RWPE2 (cell line): ENCODE data around the gene FBXW10B.
"Not testable (repeated sequence)": the region's sequence is repeated elsewhere in the genome, so short reads cannot be mapped to it uniquely, and the experiment has no call there.

ENCODE experiments used
- ATAC-seq: fragments of 200-7000 bp; cut with Tn5 transposase; 3 replicates; pipeline ENCODE4 v1.9.1; 2021; ENCODE audit warnings: low read depth
- DNase-seq: peaks from one replicate; pipeline ENCODE4 v3.0.0-alpha.2; 2020; ENCODE audit warnings: low spot score
- H3K27ac ChIP-seq: fragments of 450-650 bp; 2 replicates; pipeline ENCODE4 v1.5.1; 2017; ENCODE audit warnings: mild to moderate bottlenecking; ENCODE audit not compliant: poor library complexity, severe bottlenecking
- H3K27me3 ChIP-seq: fragments of 250-450 bp; sonication (Bioruptor Pico); 2 replicates; pipeline ENCODE4 v1.5.1; 2021; ENCODE audit warnings: mild to moderate bottlenecking, moderate library complexity; ENCODE audit not compliant: insufficient read depth, poor library complexity, severe bottlenecking
- H3K36me3 ChIP-seq: fragments of 250-450 bp; sonication (Bioruptor Pico); 2 replicates; pipeline ENCODE4 v1.5.1; 2020; ENCODE audit warnings: low read depth, mild to moderate bottlenecking, moderate library complexity
- H3K4me1 ChIP-seq: fragments of 250-450 bp; sonication (Bioruptor Pico); 2 replicates; pipeline ENCODE4 v1.5.1; 2021; ENCODE audit warnings: mild to moderate bottlenecking, moderate library complexity; ENCODE audit not compliant: insufficient read depth, poor library complexity, severe bottlenecking
- H3K4me3 ChIP-seq: fragments of 250-450 bp; sonication (Bioruptor Pico); 2 replicates; pipeline ENCODE4 v1.5.1; 2021; ENCODE audit warnings: mild to moderate bottlenecking, moderate library complexity; ENCODE audit not compliant: severe bottlenecking
- H3K9me3 ChIP-seq: fragments of 250-450 bp; sonication (Bioruptor Pico); 2 replicates; pipeline ENCODE4 v1.5.1; 2021; ENCODE audit warnings: mild to moderate bottlenecking, moderate library complexity; ENCODE audit not compliant: severe bottlenecking

Gene FBXW10B

GRCh38 chr17:15592960-15593359, 26.5 kb downstream of the FBXW10B start:
- H3K27me3 ChIP-seq, H3K9me3 ChIP-seq, ATAC-seq, H3K36me3 ChIP-seq, H3K4me3 ChIP-seq, H3K4me1 ChIP-seq, DNase-seq, H3K27ac ChIP-seq: not testable (repeated sequence)

- H3K4me1 ChIP-seq, DNase-seq, H3K4me3 ChIP-seq, H3K9me3 ChIP-seq, ATAC-seq, H3K27me3 ChIP-seq, H3K36me3 ChIP-seq, H3K27ac ChIP-seq: not testable (repeated sequence)
Observed at GRCh38 chr17:15591986-15592385, 27.5 kb downstream of the FBXW10B start.

GRCh38 chr17:15590844-15591243, 28.7 kb downstream of the FBXW10B start:
- not testable (repeated sequence) for H3K9me3 ChIP-seq, H3K4me1 ChIP-seq, H3K27me3 ChIP-seq, H3K27ac ChIP-seq, DNase-seq, H3K4me3 ChIP-seq, ATAC-seq, H3K36me3 ChIP-seq

GRCh38 chr17:15589544-15590536, 29.7 kb downstream of the FBXW10B start:
- H3K9me3 ChIP-seq, ATAC-seq, H3K36me3 ChIP-seq, H3K27me3 ChIP-seq, DNase-seq, H3K4me3 ChIP-seq, H3K4me1 ChIP-seq, H3K27ac ChIP-seq: not testable (repeated sequence)

- not testable (repeated sequence) for H3K36me3 ChIP-seq, H3K27me3 ChIP-seq, H3K27ac ChIP-seq, DNase-seq, H3K9me3 ChIP-seq, H3K4me3 ChIP-seq, H3K4me1 ChIP-seq, ATAC-seq
Observed at GRCh38 chr17:15588017-15588416, 31.5 kb downstream of the FBXW10B start.

- H3K27me3 ChIP-seq, H3K9me3 ChIP-seq, ATAC-seq, H3K4me3 ChIP-seq, H3K36me3 ChIP-seq, H3K27ac ChIP-seq, H3K4me1 ChIP-seq, DNase-seq: not testable (repeated sequence)
Observed at GRCh38 chr17:15583313-15583712, 36.2 kb downstream of the FBXW10B start.

- not testable (repeated sequence) for H3K9me3 ChIP-seq, H3K27ac ChIP-seq, H3K36me3 ChIP-seq, H3K4me3 ChIP-seq, H3K4me1 ChIP-seq, ATAC-seq, DNase-seq, H3K27me3 ChIP-seq
Observed at GRCh38 chr17:15581462-15581861, 38.0 kb downstream of the FBXW10B start.

GRCh38 chr17:15576848-15577247, 42.7 kb downstream of the FBXW10B start:
- H3K36me3 ChIP-seq, H3K27me3 ChIP-seq, H3K9me3 ChIP-seq, H3K27ac ChIP-seq, DNase-seq, H3K4me1 ChIP-seq, ATAC-seq, H3K4me3 ChIP-seq: not testable (repeated sequence)

- DNase-seq, H3K4me1 ChIP-seq, ATAC-seq, H3K36me3 ChIP-seq, H3K27ac ChIP-seq, H3K27me3 ChIP-seq, H3K4me3 ChIP-seq, H3K9me3 ChIP-seq: not testable (repeated sequence)
Observed at GRCh38 chr17:15574660-15575059, 44.8 kb downstream of the FBXW10B start.

GRCh38 chr17:15573870-15574269, 45.6 kb downstream of the FBXW10B start:
- H3K4me3 ChIP-seq, H3K27ac ChIP-seq, H3K4me1 ChIP-seq, ATAC-seq, DNase-seq, H3K36me3 ChIP-seq, H3K27me3 ChIP-seq, H3K9me3 ChIP-seq: not testable (repeated sequence)
